GM23248 (cell line): ENCODE measurements around the gene APBA3. TPM values are rescaled to one million over a fixed set of nuclear protein-coding genes. Genes with fewer than 3 reads are reported as not detected.
A peak's percentile ranks its signal among the peaks of the same experiment; 100 is the strongest.

Experiments
- DNase-seq: peaks from one replicate; pipeline ENCODE4 v3.0.0-alpha.2; 2015
- H2AFZ ChIP-seq: fragments of 200-600 bp; sonication (generic); 2 replicates; pipeline ENCODE4 v1.6.1; 2016; ENCODE audit warnings: antibody characterized with exemption
- H3F3A ChIP-seq: fragments of 200-600 bp; sonication (generic); 2 replicates; pipeline ENCODE4 v1.6.1; 2016; ENCODE audit warnings: mild to moderate bottlenecking, antibody characterized with exemption, mixed run types; ENCODE audit not compliant: insufficient read depth
- H3K27ac ChIP-seq: fragments of 200-600 bp; sonication (generic); 2 replicates; pipeline ENCODE4 v1.5.1; 2016; ENCODE audit warnings: mild to moderate bottlenecking
- H3K27me3 ChIP-seq: fragments of 200-600 bp; sonication (generic); replicated peaks from 2 replicates; pipeline ENCODE4 v1.6.1; 2016; ENCODE audit warnings: mild to moderate bottlenecking; ENCODE audit not compliant: insufficient read depth
- H3K36me3 ChIP-seq: fragments of 200-600 bp; sonication (generic); 2 replicates; pipeline ENCODE4 v1.6.1; 2016; ENCODE audit warnings: low read depth, mild to moderate bottlenecking
- H3K4me1 ChIP-seq: fragments of 200-600 bp; sonication (generic); 2 replicates; pipeline ENCODE4 v1.6.1; 2016; ENCODE audit warnings: mild to moderate bottlenecking; ENCODE audit not compliant: insufficient read depth
- H3K4me2 ChIP-seq: fragments of 200-600 bp; sonication (generic); one replicate; pipeline ENCODE4 v1.6.1; 2016; ENCODE audit warnings: mild to moderate bottlenecking; ENCODE audit not compliant: unreplicated experiment
- H3K4me3 ChIP-seq: fragments of 200-600 bp; sonication (generic); 2 replicates; pipeline ENCODE4 v1.5.1; 2016; ENCODE audit warnings: mild to moderate bottlenecking
- H3K79me2 ChIP-seq: fragments of 200-600 bp; sonication (generic); 2 replicates; pipeline ENCODE4 v1.6.1; 2016; ENCODE audit warnings: mild to moderate bottlenecking; ENCODE audit not compliant: insufficient read depth
- H3K9ac ChIP-seq: fragments of 200-600 bp; sonication (generic); 2 replicates; pipeline ENCODE4 v1.6.1; 2016; ENCODE audit warnings: mild to moderate bottlenecking
- H3K9me2 ChIP-seq: fragments of 200-600 bp; sonication (generic); 2 replicates; pipeline ENCODE4 v1.6.1; 2016; ENCODE audit warnings: mixed run types, mild to moderate bottlenecking, moderate library complexity; ENCODE audit not compliant: insufficient read depth
- H3K9me3 ChIP-seq: fragments of 200-600 bp; sonication (generic); one replicate; pipeline ENCODE4 v1.6.1; 2017; ENCODE audit warnings: low read depth
- H4K20me1 ChIP-seq: fragments of 200-600 bp; sonication (generic); 2 replicates; pipeline ENCODE4 v1.6.0; 2016; ENCODE audit not compliant: insufficient read depth
- EZH2 ChIP-seq: fragments of 200-600 bp; sonication (generic); IDR thresholded peaks from 2 replicates; pipeline ENCODE4 v1.6.1; 2018; ENCODE audit warnings: antibody characterized with exemption, mild to moderate bottlenecking; ENCODE audit not compliant: insufficient read depth, poor library complexity, severe bottlenecking
- EZH2phosphoT487 ChIP-seq: fragments of 200-600 bp; sonication (generic); IDR thresholded peaks from 2 replicates; pipeline ENCODE4 v1.6.1; 2018; ENCODE audit warnings: antibody characterized with exemption, moderate library complexity, mild to moderate bottlenecking, low read depth; ENCODE audit not compliant: insufficient read depth
- WGBS, 2 experiments: methylation state at CpG; one replicate each; pipeline ENCODE4 v1.1.6; 2015 to 2017; ENCODE audit warnings: low lambda C conversion rate in 2 of 2, low coverage in 1 of 2; ENCODE audit errors: missing lambda C conversion rate in 2 of 2; 5-methylcytosine and 5-hydroxymethylcytosine counted together
- in situ Hi-C: fragments of 300-500 bp; cut with MboI; formaldehyde crosslinking; loops from 2 replicates; pipeline ENCODE4 v1.15.0; 2020
- polyA plus RNA-seq: library from polyadenylated mRNA; unstranded; fragments of >200 nt; fragmentation: Nextera tagmentation; extraction: Ambion mirVana; gene quantifications from 2 replicates; pipeline ENCODE4 v1.2.1, GENCODE V29; 2016
- total RNA-seq: library from RNA; depleted of rRNA; stranded (reverse); fragments of >200 nt; shearing (Covaris generic); gene quantifications from 2 replicates; pipeline ENCODE4 v1.2.3, GENCODE V29; 2014

The APBA3 gene
- total and polyA plus RNA-seq, 2 experiments from 2014 or later, result 16.9 to 28.3 TPM

- TF ChIP-seq EZH2 (no peak), EZH2phosphoT487 (no peak)
- Histone ChIP-seq H3K9me2 (no peaks in the 10 kb centered on the region), H3K9ac (no peak overlapping the region), H3K4me2 (no peak overlapping the region), H3K36me3 (no peaks in the 10 kb centered on the region), H3K4me1 (no peaks in the 10 kb centered on the region), H3K9me3 (no peaks in the 10 kb centered on the region), H3K79me2 (no peaks in the 10 kb centered on the region), H2AFZ (no peak overlapping the region), H3F3A (no peaks in the 10 kb centered on the region), H3K27ac (no peak overlapping the region), H4K20me1 (no peaks in the 10 kb centered on the region), H3K27me3 (peaks cover 24% of the 10 kb centered on the region), H3K4me3 (no peak overlapping the region)
- 55 to 67% methylated on average over 7 to 10 of the region's 13 CpGs for WGBS, 2 experiments
- in situ Hi-C loops, result no loop called here
- DNase-seq, result no peak
These were observed 42.9 kb upstream of the APBA3 start for GRCh38 chr19:3804429-3804828.

DNA sequence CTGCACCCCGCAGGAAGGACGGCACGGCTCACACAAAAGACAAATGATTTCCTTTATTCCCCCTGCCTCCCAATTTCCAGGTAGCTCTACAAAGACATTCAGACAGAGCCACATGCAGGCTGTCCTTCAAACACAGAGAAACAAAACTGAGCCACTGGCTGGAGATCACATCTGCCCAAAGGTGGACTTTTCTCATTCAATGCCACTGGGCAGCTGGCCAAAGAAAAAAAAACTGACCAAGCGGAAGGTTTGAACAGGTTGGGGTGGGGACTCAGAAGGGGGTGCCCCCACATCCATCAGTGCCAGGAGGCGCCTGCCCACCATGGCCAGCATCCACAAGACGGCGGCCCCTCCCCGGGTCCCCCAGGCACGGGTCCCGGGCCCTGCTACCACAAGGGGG is 42.5 kb upstream of the APBA3 start:
- in situ Hi-C loops, result no loop called here
- Histone ChIP-seq H3K9ac (no peak overlapping the region), H3K4me2 (no peak overlapping the region), H3K4me3 (no peak overlapping the region), H3K9me3 (no peaks in the 10 kb centered on the region), H3K27ac (no peak overlapping the region), H3K79me2 (no peaks in the 10 kb centered on the region), H3F3A (no peaks in the 10 kb centered on the region), H2AFZ (no peak overlapping the region), H4K20me1 (no peaks in the 10 kb centered on the region), H3K4me1 (no peaks in the 10 kb centered on the region), H3K27me3 (peaks cover 24% of the 10 kb centered on the region), H3K9me2 (no peaks in the 10 kb centered on the region), H3K36me3 (no peaks in the 10 kb centered on the region)
- TF ChIP-seq EZH2phosphoT487 (no peak), EZH2 (no peak)
- 48 to 55% methylated on average over 10 of the region's 10 CpGs for WGBS, 2 experiments
- no peak for DNase-seq

GRCh38 chr19:3803114-3803888 is 41.8 kb upstream of the APBA3 start:
- TF ChIP-seq EZH2 (no peak), EZH2phosphoT487 (no peak)
- H4K20me1 ChIP-seq, result no peaks in the 10 kb centered on the region

GRCh38 chr19:3801412-3802096 is 40.1 kb upstream of the APBA3 start:
- 0 out of 2 replicates have a peak overlapping the region, but pooled peaks have one; percentile 22 for H3K4me3 ChIP-seq
- H3K27ac ChIP-seq, result no peak overlapping the region
- DNase-seq, result peak; percentile 45
- 0 out of 2 replicates have a peak, but pooled peaks have one; percentile 22 for TF ChIP-seq EZH2phosphoT487
- peak; percentile 47 for TF ChIP-seq EZH2
- H2AFZ ChIP-seq, result peak overlapping the region; percentile 42; the same call in 1 of the 2 replicates
- H3K36me3 ChIP-seq, result no peaks in the 10 kb centered on the region
- no peaks in the 10 kb centered on the region for H3K4me1 ChIP-seq
- H3F3A ChIP-seq, result no peaks in the 10 kb centered on the region
- no peaks in the 10 kb centered on the region for H3K9me2 ChIP-seq
- no peak overlapping the region for H3K9ac ChIP-seq
- in situ Hi-C loops, result no loop called here
- WGBS, 2 experiments, result 8 to 9% methylated on average over 39 to 45 of the region's 46 CpGs
- no peaks in the 10 kb centered on the region for H4K20me1 ChIP-seq
- H3K79me2 ChIP-seq, result no peaks in the 10 kb centered on the region
- peak overlapping the region; percentile 53 for H3K4me2 ChIP-seq
- no peaks in the 10 kb centered on the region for H3K9me3 ChIP-seq
- peaks cover 24% of the 10 kb centered on the region for H3K27me3 ChIP-seq

More at GRCh38 chr19:3803114-3803888, 41.8 kb upstream of the APBA3 start:
- no peaks in the 10 kb centered on the region for H3K79me2 ChIP-seq
- H3K9me2 ChIP-seq, result no peaks in the 10 kb centered on the region
- H3K27me3 ChIP-seq, result peaks cover 24% of the 10 kb centered on the region
- no peaks in the 10 kb centered on the region for H3K36me3 ChIP-seq
- H3K4me2 ChIP-seq, result no peak overlapping the region
- no peaks in the 10 kb centered on the region for H3K4me1 ChIP-seq
- H3F3A ChIP-seq, result no peaks in the 10 kb centered on the region
- H2AFZ ChIP-seq, result no peak overlapping the region
- no peak for DNase-seq
- no peak overlapping the region for H3K9ac ChIP-seq
- H3K27ac ChIP-seq, result no peak overlapping the region
- 42 to 49% methylated on average over 18 to 24 of the region's 24 CpGs for WGBS, 2 experiments
- in situ Hi-C loops, result no loop called here
- no peaks in the 10 kb centered on the region for H3K9me3 ChIP-seq
- no peak overlapping the region for H3K4me3 ChIP-seq
